ENCODE measurements around the gene SAMD4B.
"Not testable (repeated sequence)": the region's sequence is repeated elsewhere in the genome, so short reads cannot be mapped to it uniquely, and the experiment has no call there.

Gene SAMD4B

GRCh38 chr19:39362682-39363657, 20.7 kb downstream of the SAMD4B start:
- Mint-ChIP-seq H3K9me3 (no peaks in the 10 kb centered on the region), H3K27me3 (no peaks in the 10 kb centered on the region), H3K36me3 (ENCODE audit: low read depth) (peaks cover 36% of the 10 kb centered on the region), H3K4me1 (ENCODE audit: low read depth) (peaks cover 5% of the 10 kb centered on the region), H3K4me3 (no peak overlapping the region), H3K27ac (no peak overlapping the region)

- Mint-ChIP-seq H3K27ac (no peak overlapping the region), H3K4me1 (ENCODE audit: low read depth) (peaks cover 5% of the 10 kb centered on the region), H3K27me3 (no peaks in the 10 kb centered on the region), H3K4me3 (no peak overlapping the region), H3K9me3 (no peaks in the 10 kb centered on the region), H3K36me3 (ENCODE audit: low read depth) (peaks cover 42% of the 10 kb centered on the region)
Observed at GRCh38 chr19:39363901-39364457, 21.8 kb downstream of the SAMD4B start.

- Mint-ChIP-seq H3K4me1 (ENCODE audit: low read depth) (peaks cover 5% of the 10 kb centered on the region), H3K27me3 (no peaks in the 10 kb centered on the region), H3K4me3 (no peak overlapping the region), H3K9me3 (no peaks in the 10 kb centered on the region), H3K36me3 (ENCODE audit: low read depth) (peaks cover 38% of the 10 kb centered on the region), H3K27ac (no peak overlapping the region)
Observed at GRCh38 chr19:39365531-39365930, 23.3 kb downstream of the SAMD4B start.

GRCh38 chr19:39369200-39369599, 27.0 kb downstream of the SAMD4B start:
- no peaks in the 10 kb centered on the region for H3K9me3 Mint-ChIP-seq
- no peaks in the 10 kb centered on the region for H3K4me1 Mint-ChIP-seq (ENCODE audit: low read depth)
- peaks cover 38% of the 10 kb centered on the region for H3K36me3 Mint-ChIP-seq (ENCODE audit: low read depth)
- peak overlapping the region; percentile 16 for H3K27ac Mint-ChIP-seq
- no peak overlapping the region for H3K4me3 Mint-ChIP-seq
- H3K27me3 Mint-ChIP-seq, result no peaks in the 10 kb centered on the region

GRCh38 chr19:39370735-39371134, 28.5 kb downstream of the SAMD4B start:
- H3K27me3 Mint-ChIP-seq, result no peaks in the 10 kb centered on the region
- no peak overlapping the region for H3K4me3 Mint-ChIP-seq
- H3K4me1 Mint-ChIP-seq (ENCODE audit: low read depth), result no peaks in the 10 kb centered on the region
- peaks cover 41% of the 10 kb centered on the region for H3K36me3 Mint-ChIP-seq (ENCODE audit: low read depth)
- no peaks in the 10 kb centered on the region for H3K9me3 Mint-ChIP-seq
- H3K27ac Mint-ChIP-seq, result no peak overlapping the region

GRCh38 chr19:39372047-39372802, 30.0 kb downstream of the SAMD4B start:
- Mint-ChIP-seq H3K27me3 (no peaks in the 10 kb centered on the region), H3K27ac (no peak overlapping the region), H3K4me1 (ENCODE audit: low read depth) (no peaks in the 10 kb centered on the region), H3K36me3 (ENCODE audit: low read depth) (peaks cover 50% of the 10 kb centered on the region), H3K4me3 (no peak overlapping the region), H3K9me3 (no peaks in the 10 kb centered on the region)

- no peaks in the 10 kb centered on the region for H3K4me1 Mint-ChIP-seq (ENCODE audit: low read depth)
- peaks cover 54% of the 10 kb centered on the region for H3K36me3 Mint-ChIP-seq (ENCODE audit: low read depth)
- H3K27ac Mint-ChIP-seq, result no peak overlapping the region
- H3K27me3 Mint-ChIP-seq, result no peaks in the 10 kb centered on the region
- H3K4me3 Mint-ChIP-seq, result no peak overlapping the region
- no peaks in the 10 kb centered on the region for H3K9me3 Mint-ChIP-seq
Observed at GRCh38 chr19:39372941-39373340, 30.7 kb downstream of the SAMD4B start.

GRCh38 chr19:39375929-39376328, 33.7 kb downstream of the SAMD4B start:
- Mint-ChIP-seq H3K36me3 (ENCODE audit: low read depth) (peaks cover 61% of the 10 kb centered on the region), H3K27ac (no peak overlapping the region)

GRCh38 chr19:39377373-39378362, 35.4 kb downstream of the SAMD4B start:
- Mint-ChIP-seq H3K27ac (no peak overlapping the region), H3K4me1 (ENCODE audit: low read depth) (no peaks in the 10 kb centered on the region), H3K9me3 (no peaks in the 10 kb centered on the region), H3K36me3 (ENCODE audit: low read depth) (peaks cover 66% of the 10 kb centered on the region), H3K4me3 (no peak overlapping the region), H3K27me3 (no peaks in the 10 kb centered on the region)

More at GRCh38 chr19:39375929-39376328, 33.7 kb downstream of the SAMD4B start:
- Mint-ChIP-seq H3K27me3 (no peaks in the 10 kb centered on the region), H3K4me1 (ENCODE audit: low read depth) (no peaks in the 10 kb centered on the region), H3K4me3 (no peak overlapping the region), H3K9me3 (no peaks in the 10 kb centered on the region)

GRCh38 chr19:39379366-39379765, 37.1 kb downstream of the SAMD4B start:
- not testable (repeated sequence) for H3K4me1 Mint-ChIP-seq (ENCODE audit: low read depth); H3K9me3 Mint-ChIP-seq; H3K27me3 Mint-ChIP-seq; H3K4me3 Mint-ChIP-seq
- Mint-ChIP-seq H3K27ac (peak overlapping the region; percentile 41), H3K36me3 (ENCODE audit: low read depth) (peaks cover 68% of the 10 kb centered on the region)

- Mint-ChIP-seq H3K9me3 (no peaks in the 10 kb centered on the region), H3K27ac (no peak overlapping the region), H3K4me3 (no peak overlapping the region), H3K27me3 (no peaks in the 10 kb centered on the region), H3K4me1 (ENCODE audit: low read depth) (no peaks in the 10 kb centered on the region), H3K36me3 (ENCODE audit: low read depth) (peaks cover 65% of the 10 kb centered on the region)
Observed at GRCh38 chr19:39379865-39380396, 37.7 kb downstream of the SAMD4B start.

- Mint-ChIP-seq H3K9me3 (no peaks in the 10 kb centered on the region), H3K27me3 (no peaks in the 10 kb centered on the region), H3K36me3 (ENCODE audit: low read depth) (peaks cover 66% of the 10 kb centered on the region), H3K27ac (no peak overlapping the region), H3K4me1 (ENCODE audit: low read depth) (no peaks in the 10 kb centered on the region), H3K4me3 (no peak overlapping the region)
Observed at GRCh38 chr19:39380521-39381502, 38.6 kb downstream of the SAMD4B start.

Data from stimulated activated naive CD8-positive, alpha-beta T cell treated with anti-CD3 and anti-CD28 coated beads, Interleukin-15, Interleukin-2, amounts not matched to agents 100 ng/mL and 50 ng/mL, for 24 hours (primary cell).